PC-9 (cell line): ENCODE results near the gene TPRN. TPM values are rescaled to one million over a fixed set of nuclear protein-coding genes. Genes with fewer than 3 reads are reported as not detected.
A peak's percentile ranks its signal among the peaks of the same experiment; 100 is the strongest.

ENCODE experiments used
- BruUV-seq: library from RNA; stranded (reverse); fragments of 400-500 nt; replicated peaks from 2 replicates; lab custom pipeline; 2021; lab: Mats Ljungman, UMichigan
- CTCF ChIA-PET: fragments of 300-600 bp; sonication (Branson Sonifier 250); formaldehyde crosslinking; loops from one replicate; lab custom pipeline; 2022; ENCODE audit warnings: antibody characterized with exemption; lab: Charles Lee
- POLR2A ChIA-PET: fragments of 300-600 bp; sonication (Branson Sonifier 250); formaldehyde crosslinking; loops from one replicate; lab custom pipeline; 2022; ENCODE audit warnings: antibody characterized with exemption; ENCODE audit not compliant: unreplicated experiment; lab: Charles Lee
- DNase-seq, 2 experiments: peaks; one replicate each; pipeline versions ENCODE4 v3.0.0 to v3.0.0-alpha.2; 2015 to 2022; ENCODE audit warnings: mixed read lengths in 1 of 2
- H2AFZ ChIP-seq: fragments of 200-600 bp; sonication (generic); 2 replicates; pipeline ENCODE4 v1.8.1; 2017; ENCODE audit warnings: antibody characterized with exemption
- H3F3A ChIP-seq: fragments of 200-600 bp; sonication (generic); 2 replicates; pipeline ENCODE4 v1.8.1; 2017; ENCODE audit warnings: antibody characterized with exemption, mild to moderate bottlenecking, low read depth; ENCODE audit not compliant: insufficient read depth
- H3K27ac ChIP-seq: fragments of 200-600 bp; sonication (generic); 2 replicates; pipeline ENCODE4 v1.6.1; 2016; ENCODE audit warnings: mixed run types
- H3K27me3 ChIP-seq: fragments of 200-600 bp; sonication (generic); 2 replicates; pipeline ENCODE4 v1.6.1; 2016; ENCODE audit warnings: low read depth, mixed run types; ENCODE audit not compliant: insufficient read depth
- H3K36me3 ChIP-seq: fragments of 200-600 bp; sonication (generic); 2 replicates; pipeline ENCODE4 v1.6.1; 2016; ENCODE audit warnings: low read depth, mixed run types
- H3K4me1 ChIP-seq: fragments of 200-600 bp; sonication (generic); replicated peaks from 2 replicates; pipeline ENCODE4 v1.6.1; 2016; ENCODE audit warnings: mixed run types; ENCODE audit not compliant: insufficient read depth
- H3K4me2 ChIP-seq: fragments of 200-600 bp; sonication (generic); 2 replicates; pipeline ENCODE4 v1.6.1; 2017; ENCODE audit warnings: mixed run types
- H3K4me3 ChIP-seq: fragments of 200-600 bp; sonication (generic); 2 replicates; pipeline ENCODE4 v1.6.1; 2016; ENCODE audit warnings: mixed run types
- H3K79me2 ChIP-seq: fragments of 200-600 bp; sonication (generic); 2 replicates; pipeline ENCODE4 v1.6.1; 2017; ENCODE audit warnings: low read depth, mixed run types
- H3K9me2 ChIP-seq: fragments of 200-600 bp; sonication (generic); 2 replicates; pipeline ENCODE4 v1.8.1; 2017; ENCODE audit warnings: mild to moderate bottlenecking; ENCODE audit not compliant: insufficient read depth
- H3K9me3 ChIP-seq: fragments of 200-600 bp; sonication (generic); 2 replicates; pipeline ENCODE4 v1.8.1; 2016; ENCODE audit warnings: low read depth; ENCODE audit not compliant: insufficient read depth
- H4K20me1 ChIP-seq: fragments of 200-600 bp; sonication (generic); 2 replicates; pipeline ENCODE4 v1.8.1; 2017; ENCODE audit not compliant: insufficient read depth
- CTCF ChIP-seq: fragments of 200-600 bp; sonication (generic); conservative IDR thresholded peaks from 2 replicates; pipeline ENCODE4 v1.6.1; 2017; ENCODE audit warnings: mixed run types, antibody characterized with exemption, mild to moderate bottlenecking, moderate library complexity
- EZH2 ChIP-seq: fragments of 200-600 bp; sonication (generic); IDR thresholded peaks from 2 replicates; pipeline ENCODE4 v1.8.0; 2017; ENCODE audit warnings: antibody characterized with exemption, low read depth
- intact Hi-C: fragments of 100-400 bp; cut with micrococcal nuclease; formaldehyde crosslinking; loops from one replicate; pipeline ENCODE4 v1.10.0; 2022; ENCODE audit not compliant: unreplicated experiment
- total RNA-seq: library from RNA; stranded (reverse); gene quantifications from 2 replicates; pipeline ENCODE4 v1.2.3, GENCODE V29; 2021

TPRN gene
- total RNA-seq, 1 experiment from 2014 or later = 61.8 TPM

GRCh38 chr9:137194388-137194787, 6.2 kb downstream of the TPRN start:
- Histone ChIP-seq H3K27ac (no peak overlapping the region), H3K4me2 (peak overlapping the region; percentile 71)

GRCh38 chr9:137193771-137194170, 6.8 kb downstream of the TPRN start:
- intact Hi-C loops = no loop called here
- H3K36me3 ChIP-seq = no peaks in the 10 kb centered on the region
- H4K20me1 ChIP-seq = peaks cover 69% of the 10 kb centered on the region
- no peak overlapping the region for H2AFZ ChIP-seq
- no peaks in the 10 kb centered on the region for H3K9me3 ChIP-seq
- BruUV-seq = no TSS peak
- CTCF ChIA-PET = no interaction called here
- no peak overlapping the region for H3K4me2 ChIP-seq
- peaks cover 64% of the 10 kb centered on the region for H3K4me1 ChIP-seq
- H3K9me2 ChIP-seq = no peaks in the 10 kb centered on the region
- no peak overlapping the region for H3K27ac ChIP-seq
- peaks cover 42% of the 10 kb centered on the region for H3F3A ChIP-seq
- H3K79me2 ChIP-seq = peaks cover 57% of the 10 kb centered on the region
- no peaks in the 10 kb centered on the region for H3K27me3 ChIP-seq
- no peak overlapping the region for H3K4me3 ChIP-seq
- POLR2A ChIA-PET = no interaction called here
- no peak for DNase-seq
- no peak for TF ChIP-seq CTCF
- TF ChIP-seq EZH2 = no peak

More at GRCh38 chr9:137194388-137194787, 6.2 kb downstream of the TPRN start:
- no TSS peak for BruUV-seq
- intact Hi-C loops = no loop called here
- Histone ChIP-seq H3K79me2 (peaks cover 63% of the 10 kb centered on the region), H3K9me2 (no peaks in the 10 kb centered on the region), H3K4me3 (no peak overlapping the region), H3F3A (peaks cover 39% of the 10 kb centered on the region), H2AFZ (no peak overlapping the region), H3K9me3 (no peaks in the 10 kb centered on the region), H3K36me3 (no peaks in the 10 kb centered on the region), H3K27me3 (no peaks in the 10 kb centered on the region), H3K4me1 (peaks cover 68% of the 10 kb centered on the region), H4K20me1 (peaks cover 68% of the 10 kb centered on the region)
- CTCF ChIA-PET = interaction anchor here (1.1 kb wide), 1 partner anchor 42 kb away, joined by 6 read pairs; no protein-coding TSS in a partner anchor
- POLR2A ChIA-PET = no interaction called here
- no peak for DNase-seq
- TF ChIP-seq CTCF (no peak), EZH2 (no peak)

GRCh38 chr9:137192859-137193258, 7.7 kb downstream of the TPRN start:
- peaks cover 63% of the 10 kb centered on the region for H4K20me1 ChIP-seq
- peaks cover 38% of the 10 kb centered on the region for H3F3A ChIP-seq
- no peak overlapping the region for H3K4me3 ChIP-seq
- no TSS peak for BruUV-seq
- ChIA-PET POLR2A (interaction anchor here (0.7 kb wide), 1 partner anchor 119 kb away, joined by 3 read pairs; no protein-coding TSS in a partner anchor), CTCF (interaction anchor here (0.5 kb wide), 1 partner anchor 107 kb away, joined by 3 read pairs; no protein-coding TSS in a partner anchor)
- no peak for DNase-seq
- H3K9me3 ChIP-seq = no peaks in the 10 kb centered on the region
- no peak overlapping the region for H2AFZ ChIP-seq
- no peaks in the 10 kb centered on the region for H3K9me2 ChIP-seq
- no peak for TF ChIP-seq EZH2
- TF ChIP-seq CTCF = no peak
- H3K4me1 ChIP-seq = peaks cover 56% of the 10 kb centered on the region
- peaks cover 55% of the 10 kb centered on the region for H3K79me2 ChIP-seq
- H3K36me3 ChIP-seq = no peaks in the 10 kb centered on the region
- intact Hi-C loops = no loop called here
- no peak overlapping the region for H3K4me2 ChIP-seq
- H3K27me3 ChIP-seq = no peaks in the 10 kb centered on the region
- no peak overlapping the region for H3K27ac ChIP-seq
